Skeletal muscle cell (primary cell): Measurements from ENCODE around the gene CCT6B.
"Not testable (repeated sequence)": the region's sequence is repeated elsewhere in the genome, so short reads cannot be mapped to it uniquely, and the experiment has no call there.

Source experiments
- DNase-seq: peaks from one replicate; pipeline ENCODE4 v3.0.0-alpha.2; 2010; ENCODE audit warnings: low read depth
- H3K4me3 ChIP-seq: 2 replicates; pipeline ENCODE4 v1.5.1; 2011; ENCODE audit warnings: low read depth, mild to moderate bottlenecking, control low read depth, low read length, moderate library complexity

Gene CCT6B

DNA sequence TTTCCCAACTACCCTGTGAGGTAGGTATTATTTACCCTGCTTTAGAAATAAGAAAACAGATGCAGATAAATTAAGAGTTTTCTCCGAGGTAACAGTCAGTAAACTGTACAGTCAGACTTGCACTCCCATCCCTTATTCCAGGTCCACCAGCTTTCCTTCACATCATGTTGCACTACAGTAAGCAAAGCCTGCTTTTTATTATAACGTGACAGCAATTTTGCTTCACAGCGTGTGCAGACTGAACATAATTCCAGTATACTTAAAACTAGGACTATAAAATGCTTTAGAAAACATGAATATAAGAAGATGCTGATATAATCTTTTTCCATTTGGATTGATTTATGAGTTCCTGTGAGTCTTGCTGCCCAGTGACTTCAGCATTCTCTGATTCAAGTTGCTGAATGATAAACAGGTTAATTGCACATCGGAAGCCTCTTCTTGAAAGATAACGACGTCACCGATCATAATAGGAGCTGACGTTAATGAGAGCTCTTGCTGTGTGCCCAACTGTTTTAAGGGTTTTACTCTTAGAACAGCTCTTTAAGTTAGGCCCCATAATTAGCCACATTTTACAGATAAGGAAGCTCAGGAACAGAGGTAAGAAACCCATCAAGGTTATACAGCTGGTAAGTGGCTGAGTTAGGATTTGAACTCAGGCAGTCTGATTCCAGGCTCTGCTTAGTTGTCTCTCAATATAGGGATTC lies 20.4 kb upstream of the CCT6B start:
- peak overlapping the region; percentile 79 for H3K4me3 ChIP-seq
- DNase-seq: no peak

DNA sequence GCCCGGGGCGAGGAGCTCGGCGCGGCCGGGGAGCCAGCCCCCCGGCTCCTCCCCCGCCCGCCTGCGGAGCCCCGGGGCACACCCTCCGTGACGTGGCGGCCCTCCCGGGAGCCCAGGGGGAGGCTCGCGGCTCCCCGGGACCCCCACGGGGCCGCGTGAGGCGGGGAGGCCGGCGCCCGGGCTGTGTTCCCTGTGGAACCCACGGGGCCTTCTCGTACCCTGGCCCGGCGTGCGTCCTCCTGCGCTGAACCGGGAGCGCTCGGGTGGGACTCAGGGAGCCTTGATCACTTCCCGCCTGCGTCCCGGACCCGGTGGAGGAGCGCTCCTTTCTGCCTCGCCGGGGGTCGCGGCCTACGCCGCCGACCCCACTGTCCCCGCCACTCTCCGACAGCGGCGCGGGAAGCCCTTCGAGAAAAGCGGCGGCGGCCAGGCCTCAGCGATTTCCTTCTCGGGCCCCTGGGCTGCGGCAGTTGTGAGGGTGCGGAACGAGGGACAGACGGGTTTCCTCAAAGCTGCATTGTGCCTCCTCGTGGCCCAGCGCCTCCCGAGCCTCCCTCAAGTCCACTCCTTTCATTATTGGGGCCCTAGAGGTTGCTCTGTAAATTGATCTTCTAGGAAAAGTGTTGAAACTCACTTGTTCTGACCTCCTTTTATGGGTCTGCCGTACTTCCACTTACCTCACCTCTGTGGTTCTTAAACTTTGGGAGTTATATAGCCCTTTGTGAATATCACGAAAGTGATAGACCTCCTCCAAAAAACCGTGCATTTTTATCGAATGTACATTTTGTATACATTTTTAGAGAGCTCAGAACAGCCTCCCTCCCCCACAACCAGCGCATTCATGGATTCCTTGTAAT lies 19.6 kb upstream of the CCT6B start:
- H3K4me3 ChIP-seq: peak overlapping the region; percentile 79
- DNase-seq: peak; percentile 61

DNA sequence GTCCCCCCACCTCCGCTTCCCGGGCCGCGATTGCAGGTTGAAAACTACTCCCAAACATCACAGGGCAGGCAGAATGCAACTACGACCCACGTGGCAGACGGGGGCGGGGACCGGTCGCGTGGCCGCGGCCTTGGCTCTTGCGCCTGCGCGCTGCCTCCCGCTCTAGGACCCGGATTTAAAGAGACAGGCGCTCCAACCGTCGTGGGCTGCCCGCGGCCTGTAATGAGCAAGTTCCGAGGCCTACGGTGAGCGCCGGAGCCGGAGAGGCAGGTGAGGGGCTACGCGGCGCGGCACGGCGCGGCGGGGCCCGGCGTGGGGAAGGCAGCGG lies 19.1 kb upstream of the CCT6B start, which contains the start of gene LIG3:
LIG3 (plus strand) TSS at position 160 of the 328 bp plus-strand sequence. CDS start 2,494 bp downstream, outside the sequence.
- peak within 1 kb of the TSS; percentile 79 for H3K4me3 ChIP-seq
- peak; percentile 80 for DNase-seq

DNA sequence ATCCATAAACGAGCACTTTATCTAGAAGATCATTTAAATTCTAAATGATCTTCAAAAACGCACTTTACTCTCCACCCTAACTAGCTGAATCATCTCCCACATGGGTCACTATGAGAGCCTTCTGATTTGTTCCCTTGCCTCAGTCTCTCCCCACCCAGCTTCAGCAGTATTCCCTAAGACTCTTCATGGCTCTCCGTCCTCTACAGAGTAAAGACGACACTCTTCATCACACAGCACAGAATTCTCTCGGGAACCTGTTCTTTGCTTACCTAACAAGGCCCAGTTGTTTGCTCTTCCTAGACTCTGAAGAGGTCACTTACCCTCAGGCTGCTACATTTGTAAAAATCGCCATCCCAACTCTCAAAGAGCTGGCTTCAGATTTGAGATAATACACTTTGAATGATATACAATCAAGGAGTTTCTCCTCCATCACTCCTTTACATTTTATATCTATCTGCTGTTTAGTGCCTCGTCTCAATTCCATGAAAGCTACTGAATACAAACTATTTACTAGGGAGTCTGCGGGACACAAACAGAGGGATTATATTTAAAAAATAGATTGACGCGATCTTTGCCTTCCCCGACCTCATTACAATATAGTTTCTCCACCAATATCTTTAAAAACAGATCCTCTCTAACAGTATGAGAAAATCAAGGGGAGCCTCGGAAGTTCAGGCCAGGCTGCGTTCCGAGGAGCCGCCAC lies 18.5 kb upstream of the CCT6B start:
- DNase-seq: no peak
- H3K4me3 ChIP-seq: peak overlapping the region; percentile 79

DNA sequence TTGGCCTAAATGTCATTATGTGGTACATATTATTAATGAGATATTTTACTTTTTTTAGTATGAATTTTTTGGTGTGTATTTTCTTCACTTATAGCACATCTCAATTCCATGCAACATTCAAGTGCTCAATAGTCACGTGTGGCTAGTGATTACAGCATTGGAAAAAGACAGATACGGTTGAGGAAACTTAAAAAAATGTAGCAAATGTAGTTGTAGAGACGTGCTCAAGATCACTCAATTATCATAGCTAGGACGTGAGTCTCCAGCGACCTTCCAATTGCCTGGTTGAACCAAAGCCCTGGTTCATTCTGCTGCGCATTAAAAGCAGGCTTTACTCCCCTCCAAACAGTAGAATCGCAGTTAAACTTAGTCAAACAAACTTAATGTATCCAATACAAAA lies 17.9 kb upstream of the CCT6B start:
- DNase-seq: no peak
- no peak overlapping the region for H3K4me3 ChIP-seq

DNA sequence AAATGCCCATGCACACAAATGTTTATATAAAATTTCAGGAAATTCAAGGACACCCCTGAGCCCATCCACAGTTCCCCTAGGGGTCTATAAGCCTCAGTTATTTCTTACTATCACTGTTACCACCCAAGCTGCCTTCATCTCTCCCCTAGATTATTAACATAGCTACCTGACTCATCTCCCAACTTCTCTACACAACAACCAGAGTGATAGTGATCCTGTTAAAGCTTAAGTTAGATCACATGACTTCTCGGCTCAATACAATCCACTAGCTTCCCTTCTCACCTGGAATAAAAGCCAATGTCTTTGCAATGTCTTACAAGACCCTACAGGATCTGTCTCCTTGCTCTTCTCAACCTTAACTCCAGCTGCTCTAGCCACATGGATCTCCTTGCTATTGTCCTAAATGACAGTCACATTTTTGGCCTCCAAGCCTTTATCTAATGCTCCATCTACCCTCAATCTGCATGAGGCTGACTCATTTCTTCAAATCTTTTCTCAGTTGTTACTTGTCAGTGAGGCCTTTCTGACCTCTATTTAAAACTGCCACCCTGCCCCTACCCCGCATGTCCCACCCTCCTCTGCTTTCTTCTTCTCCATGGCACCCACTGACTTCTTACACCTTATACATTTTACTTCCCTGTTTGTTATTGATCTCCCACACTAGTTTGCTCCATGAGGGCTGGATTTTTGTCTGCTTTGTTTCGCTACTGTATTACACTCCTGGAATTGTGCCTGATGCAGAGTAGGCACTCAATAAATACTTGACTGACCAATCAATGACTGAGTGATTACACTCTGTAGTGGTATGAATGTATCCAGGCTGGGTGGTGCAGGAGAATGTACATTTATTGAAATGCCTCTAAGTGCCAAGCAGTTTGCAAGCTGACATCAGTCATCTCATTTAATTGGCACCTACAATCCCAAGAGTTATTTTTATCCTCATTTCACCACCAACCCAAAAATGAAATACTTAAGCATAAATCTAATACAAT lies 13.8 kb upstream of the CCT6B start:
- DNase-seq: no peak

DNA sequence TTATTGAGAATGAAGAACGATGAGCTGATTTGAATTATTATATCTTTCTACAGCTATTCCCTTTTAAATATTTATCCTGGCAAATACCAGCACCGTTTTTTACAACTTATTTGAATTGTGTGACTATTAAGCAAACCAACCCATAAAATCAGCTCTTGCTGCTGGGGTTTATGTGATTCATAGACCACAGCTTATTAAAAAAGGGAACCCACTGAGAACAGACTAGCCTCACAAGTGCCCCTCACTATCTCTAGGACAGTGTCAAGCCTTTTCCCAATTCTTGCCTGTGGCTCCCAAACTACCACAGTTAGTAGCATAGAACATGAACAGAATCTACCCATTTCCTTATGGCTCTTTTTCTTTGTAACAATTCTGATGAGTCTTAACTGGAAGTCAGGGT lies 12.9 kb upstream of the CCT6B start:
- DNase-seq: no peak
- no peak overlapping the region for H3K4me3 ChIP-seq

More for the DNA sequence above, 13.8 kb upstream of the CCT6B start:
- H3K4me3 ChIP-seq: no peak overlapping the region

DNA sequence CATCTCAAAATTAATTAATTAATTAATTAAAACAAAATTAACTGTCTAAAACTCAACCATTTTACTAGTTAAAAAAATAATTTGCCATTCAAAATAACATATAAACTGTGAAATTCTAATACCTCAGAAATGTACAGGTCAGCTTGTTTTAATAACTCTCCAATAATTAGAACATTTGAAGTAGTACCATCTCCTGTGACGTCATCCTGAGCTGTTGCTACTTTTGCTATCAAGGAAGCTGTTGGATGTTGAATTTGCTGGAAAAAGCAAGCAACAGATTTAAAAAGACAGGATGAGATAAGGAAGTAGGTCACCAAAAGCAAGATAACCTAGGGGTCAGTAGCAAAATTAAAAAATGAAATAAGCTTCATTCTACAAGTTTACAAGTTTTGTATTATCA lies 2.8 kb downstream of the CCT6B start:
- DNase-seq: no peak
- no peak overlapping the region for H3K4me3 ChIP-seq

DNA sequence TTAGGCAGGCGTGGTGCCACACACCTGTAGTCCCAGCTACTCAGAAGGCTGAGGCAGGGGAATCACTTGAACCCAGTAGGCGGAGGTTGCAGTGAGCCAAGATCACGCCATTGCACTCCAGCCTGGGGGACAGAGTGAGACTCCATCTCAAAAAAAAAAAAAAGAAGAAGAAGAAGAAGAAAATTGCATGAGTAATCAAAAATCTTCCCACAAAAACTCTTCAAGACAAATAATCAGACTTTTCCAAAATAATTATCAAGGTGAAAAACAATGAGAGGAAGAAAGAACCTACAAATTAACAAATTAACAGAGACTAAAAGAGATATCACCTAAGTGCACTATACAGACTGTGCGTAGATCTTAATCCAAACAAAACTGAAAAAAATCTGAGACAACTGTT lies 10.5 kb downstream of the CCT6B start:
- DNase-seq, H3K4me3 ChIP-seq: not testable (repeated sequence)

DNA sequence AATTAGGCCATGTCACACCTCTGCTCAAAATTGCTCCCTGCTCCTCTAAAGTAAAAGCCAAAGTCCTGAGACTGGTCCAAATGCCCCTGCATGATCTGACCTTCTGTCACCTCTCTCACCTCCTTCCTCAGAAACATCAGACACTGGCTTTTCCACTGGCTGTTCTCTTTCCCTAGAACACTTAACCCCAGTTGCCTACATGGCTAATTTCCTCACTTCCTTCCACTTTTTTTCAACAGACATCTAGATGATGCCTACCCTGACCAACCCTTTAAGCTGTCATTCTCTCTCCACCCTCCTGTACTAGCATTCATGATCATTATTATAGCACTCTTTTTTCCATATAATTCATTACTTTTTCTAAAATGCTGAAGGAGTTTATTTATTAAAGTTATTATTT lies 31.0 kb downstream of the CCT6B start:
- no peak overlapping the region for H3K4me3 ChIP-seq
- no peak for DNase-seq

DNA sequence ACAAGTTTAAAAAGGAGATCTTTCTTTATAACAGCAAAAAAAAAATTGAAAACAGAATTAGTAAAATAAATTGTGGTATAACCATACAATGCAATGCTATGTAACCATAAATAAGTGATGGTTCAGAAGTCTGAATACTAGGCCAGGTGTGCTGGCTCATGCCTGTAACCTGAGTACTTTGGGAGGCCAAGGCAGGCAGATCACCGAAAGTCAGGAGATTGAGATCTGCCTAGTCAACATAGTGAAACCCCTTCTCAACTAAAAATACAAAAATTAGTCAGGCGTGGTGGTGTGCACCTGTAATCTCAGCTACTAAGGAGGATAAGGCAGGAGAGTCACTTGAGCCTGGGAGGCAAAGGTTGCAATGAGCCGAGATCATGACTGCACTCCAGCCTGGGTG lies 34.6 kb downstream of the CCT6B start:
- DNase-seq: no peak
- H3K4me3 ChIP-seq: no peak overlapping the region

DNA sequence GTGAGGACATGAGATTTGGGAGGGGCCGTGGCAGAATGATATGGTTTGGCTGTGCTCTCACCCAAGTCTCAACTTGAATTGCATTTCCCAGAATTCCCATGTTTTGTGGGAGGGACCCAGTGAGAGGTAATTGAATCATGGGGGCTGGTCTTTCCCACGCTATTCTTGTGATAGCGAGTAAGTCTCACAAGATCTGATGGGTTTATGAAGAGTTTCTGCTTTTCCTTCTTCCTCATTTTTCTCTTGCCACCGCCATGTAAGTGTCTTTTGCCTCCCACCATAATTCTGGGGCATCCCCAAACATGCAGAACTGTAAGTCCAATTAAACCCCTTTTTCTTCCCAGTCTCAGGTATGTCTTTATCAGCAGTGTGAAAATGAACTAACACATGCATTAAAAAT lies 40.6 kb downstream of the CCT6B start:
- DNase-seq: no peak
- no peak overlapping the region for H3K4me3 ChIP-seq

DNA sequence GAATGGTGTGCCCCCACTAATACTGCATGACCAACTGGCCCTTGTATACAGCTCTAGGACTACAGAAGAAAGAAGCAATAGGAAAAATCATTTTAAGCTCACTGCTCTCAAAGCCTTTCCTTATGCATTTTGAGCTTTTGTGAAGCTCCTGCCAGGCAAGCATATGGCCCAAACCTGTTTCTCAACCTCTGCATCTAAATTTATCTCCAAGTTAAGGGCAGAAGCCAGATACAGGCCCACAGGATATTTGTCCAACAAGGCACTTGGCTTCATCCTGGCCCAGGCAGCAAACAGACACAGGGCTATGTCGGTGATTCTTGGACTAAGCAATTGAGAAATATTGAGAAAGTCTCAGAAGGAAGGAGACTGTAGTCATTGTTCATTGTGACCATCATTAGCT lies 43.9 kb downstream of the CCT6B start:
- H3K4me3 ChIP-seq: no peak overlapping the region
- no peak for DNase-seq

DNA sequence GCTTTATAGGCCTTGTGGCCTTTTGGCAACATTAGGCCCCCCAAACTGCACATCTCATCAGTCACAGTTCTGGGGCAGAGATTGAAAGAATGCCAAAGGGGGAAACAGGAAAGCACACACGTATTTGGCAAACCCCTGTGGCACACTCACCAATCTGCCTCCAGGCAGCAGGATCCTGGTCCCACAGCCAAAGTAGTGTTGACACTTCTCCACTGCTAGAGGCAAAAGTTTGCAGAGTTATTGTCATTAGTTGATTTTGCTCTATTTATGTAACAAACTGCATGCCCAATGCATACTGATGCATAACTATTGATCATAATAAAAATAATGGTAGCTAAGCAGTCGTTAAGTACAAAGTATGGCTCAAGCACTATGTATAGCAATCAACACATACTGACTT lies 45.1 kb downstream of the CCT6B start:
- DNase-seq: no peak
- H3K4me3 ChIP-seq: no peak overlapping the region

DNA sequence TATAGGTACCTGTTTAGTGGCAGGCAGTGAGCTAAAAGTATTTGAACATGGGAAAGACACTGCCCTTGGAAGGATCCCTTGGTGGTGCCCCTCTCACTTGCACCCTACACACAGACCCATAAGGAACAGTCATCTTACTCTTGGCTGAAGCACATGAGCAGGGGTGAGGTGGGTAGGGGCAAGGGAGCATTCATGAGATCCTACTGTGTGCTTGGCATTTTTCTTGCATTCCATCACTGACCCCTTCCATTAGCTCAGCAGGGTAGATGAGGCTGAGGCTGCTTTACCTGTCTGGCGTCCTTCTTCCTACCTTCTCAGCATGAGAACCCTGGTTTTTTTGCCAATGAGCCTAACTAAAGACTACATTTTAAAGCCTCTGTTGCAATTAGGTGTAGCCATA lies 48.3 kb downstream of the CCT6B start:
- DNase-seq: no peak
- no peak overlapping the region for H3K4me3 ChIP-seq

DNA sequence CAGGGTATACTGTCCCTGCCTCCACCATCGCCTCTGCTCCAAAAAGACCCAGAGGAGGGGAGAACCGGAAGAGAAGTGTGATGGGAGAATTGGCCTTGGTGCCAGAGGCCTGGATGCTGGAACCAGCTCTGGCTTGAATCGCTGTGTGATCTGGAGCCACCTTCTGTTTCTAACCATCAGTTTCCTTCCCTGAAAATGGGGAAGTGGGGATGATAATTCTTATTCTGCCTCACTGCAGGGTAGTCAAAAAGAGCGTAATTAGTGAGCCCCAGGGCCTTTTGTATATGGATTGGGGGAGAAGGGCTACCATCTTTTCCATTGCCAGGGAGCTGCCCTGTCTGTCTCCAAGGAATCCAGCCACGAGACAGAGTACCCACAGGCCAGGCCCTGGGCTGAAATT lies 52.2 kb downstream of the CCT6B start:
- H3K4me3 ChIP-seq: no peak overlapping the region
- no peak for DNase-seq

DNA sequence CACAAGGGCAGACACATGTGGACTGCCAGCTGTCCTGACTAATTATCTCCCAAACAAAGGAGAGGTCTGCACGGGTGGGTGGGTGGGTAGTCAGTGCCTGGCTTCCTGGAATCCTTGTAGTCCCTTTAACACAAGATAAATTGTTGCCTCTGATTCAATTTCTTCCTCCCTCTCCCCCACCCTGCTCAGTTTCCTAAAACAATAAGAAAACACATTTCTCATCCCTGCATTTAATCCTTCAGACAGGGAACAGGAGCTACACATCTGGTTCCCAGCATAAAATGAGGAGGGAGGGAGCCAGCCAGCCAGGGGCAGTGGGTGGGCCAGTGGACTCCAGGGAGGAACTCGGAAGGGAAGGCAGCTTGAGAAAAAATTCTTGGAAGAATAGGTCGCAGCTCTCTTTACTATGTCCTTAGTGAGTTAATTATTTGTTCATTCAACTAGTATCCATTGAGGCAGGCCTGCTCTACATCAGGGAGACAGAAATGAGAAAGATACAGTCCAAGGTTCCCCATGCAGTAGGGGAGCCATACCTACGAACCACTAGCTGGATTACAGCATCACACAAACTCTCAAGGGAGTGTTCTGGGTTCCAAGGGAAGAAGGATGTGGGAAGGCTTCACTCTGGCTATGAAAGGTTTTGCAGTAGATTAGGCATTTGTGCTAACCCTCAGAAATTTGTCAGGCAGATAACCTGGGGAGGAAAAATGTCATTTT lies 58.3 kb downstream of the CCT6B start:
- H3K4me3 ChIP-seq: no peak overlapping the region
- no peak for DNase-seq

DNA sequence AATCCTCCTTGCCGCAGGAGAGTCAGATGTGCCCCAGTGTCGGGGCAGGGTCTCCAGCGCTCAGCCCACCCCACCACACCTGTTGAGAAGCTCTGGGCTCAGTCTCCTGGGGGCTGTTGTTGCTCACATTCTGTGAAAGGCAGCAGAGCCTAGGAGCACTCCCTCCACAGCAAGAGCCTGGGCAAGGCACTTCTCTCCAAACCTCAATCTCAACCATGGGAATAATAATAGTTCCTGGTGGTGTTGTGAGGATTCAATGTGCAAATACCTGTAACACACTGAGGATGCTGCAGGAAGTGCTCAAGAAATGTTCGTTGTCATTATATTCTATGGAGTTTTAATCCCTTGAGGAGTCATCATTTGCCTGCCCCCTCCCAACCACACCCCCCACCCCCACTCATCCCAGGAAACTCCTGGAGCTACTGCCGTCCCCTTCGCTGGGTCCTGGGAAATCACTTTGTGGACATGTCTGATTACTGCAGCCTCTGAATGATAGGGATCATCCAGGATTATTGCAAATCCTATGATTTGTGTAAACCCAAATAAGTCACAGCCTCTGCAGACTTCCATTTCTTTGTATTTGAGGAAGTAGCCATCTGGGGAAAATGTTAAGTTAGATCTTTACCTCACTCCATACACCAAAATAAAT lies 61.5 kb downstream of the CCT6B start:
- DNase-seq: no peak
- no peak overlapping the region for H3K4me3 ChIP-seq
